ENCODE data around the gene CRYGN.
A peak's percentile ranks its signal among the peaks of the same experiment; 100 is the strongest.

The CRYGN gene

DNA sequence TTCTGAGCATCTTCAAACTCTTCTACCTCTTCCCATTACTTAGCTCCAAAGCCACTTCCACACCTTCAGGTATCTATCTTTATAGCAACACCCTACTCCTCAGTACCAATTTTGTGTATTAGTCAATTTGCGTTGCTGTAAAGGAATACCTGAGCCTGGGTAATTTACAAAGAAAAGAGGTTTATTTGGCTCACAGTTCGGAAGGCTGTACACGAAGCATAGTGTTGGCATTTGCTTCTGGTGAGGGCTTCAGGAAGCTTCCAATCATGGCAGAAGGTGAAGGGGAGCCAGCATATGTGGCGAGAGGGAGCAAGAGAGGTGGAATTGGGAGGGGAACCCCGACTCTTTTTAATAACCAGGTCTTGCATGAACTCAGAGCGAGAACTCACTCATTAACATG is 17.6 kb upstream of the CRYGN start:
- ChIA-PET CTCF (interaction anchor here (1.1 to 6.0 kb wide), 2 partner anchors 9 to 303 kb away, joined by 3 to 78 read pairs; no protein-coding TSS in a partner anchor), POLR2A (no interaction called here)
- TF ChIP-seq, protein P1, sequence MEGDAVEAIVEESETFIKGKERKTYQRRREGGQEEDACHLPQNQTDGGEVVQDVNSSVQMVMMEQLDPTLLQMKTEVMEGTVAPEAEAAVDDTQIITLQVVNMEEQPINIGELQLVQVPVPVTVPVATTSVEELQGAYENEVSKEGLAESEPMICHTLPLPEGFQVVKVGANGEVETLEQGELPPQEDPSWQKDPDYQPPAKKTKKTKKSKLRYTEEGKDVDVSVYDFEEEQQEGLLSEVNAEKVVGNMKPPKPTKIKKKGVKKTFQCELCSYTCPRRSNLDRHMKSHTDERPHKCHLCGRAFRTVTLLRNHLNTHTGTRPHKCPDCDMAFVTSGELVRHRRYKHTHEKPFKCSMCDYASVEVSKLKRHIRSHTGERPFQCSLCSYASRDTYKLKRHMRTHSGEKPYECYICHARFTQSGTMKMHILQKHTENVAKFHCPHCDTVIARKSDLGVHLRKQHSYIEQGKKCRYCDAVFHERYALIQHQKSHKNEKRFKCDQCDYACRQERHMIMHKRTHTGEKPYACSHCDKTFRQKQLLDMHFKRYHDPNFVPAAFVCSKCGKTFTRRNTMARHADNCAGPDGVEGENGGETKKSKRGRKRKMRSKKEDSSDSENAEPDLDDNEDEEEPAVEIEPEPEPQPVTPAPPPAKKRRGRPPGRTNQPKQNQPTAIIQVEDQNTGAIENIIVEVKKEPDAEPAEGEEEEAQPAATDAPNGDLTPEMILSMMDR (IDR thresholded peaks at IDR 0.05; ENCODE audit: insufficient read depth, low read length, missing control alignments), result no peak
- H3K4me3 ChIP-seq (ENCODE audit: low read depth, low read length), result no peak overlapping the region
- DNase-seq (ENCODE audit: low read depth, low spot score), result no peak

DNA sequence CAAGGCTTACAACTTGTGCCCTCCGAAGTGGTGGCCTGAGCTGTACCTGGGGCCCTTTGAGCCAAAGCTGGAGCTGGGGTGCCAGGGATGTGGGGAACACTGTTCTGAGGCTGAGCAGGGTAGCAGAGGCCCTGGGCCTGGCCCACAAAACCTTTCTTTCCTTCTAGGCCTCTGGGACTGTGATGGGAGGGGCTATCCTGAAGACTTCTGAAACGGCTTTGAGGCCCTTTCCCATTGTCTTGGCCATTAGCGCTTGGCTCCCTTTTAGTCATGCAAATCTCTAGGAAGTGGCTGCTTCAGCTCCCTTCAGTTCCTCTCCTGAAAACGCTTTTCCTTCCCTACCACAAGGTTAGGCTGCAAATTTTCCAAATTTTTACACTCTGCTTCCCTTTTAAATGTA is 16.8 kb upstream of the CRYGN start:
- ChIA-PET CTCF (interaction anchor here (1.1 to 6.0 kb wide), 2 partner anchors 8 to 303 kb away, joined by 3 to 78 read pairs; no protein-coding TSS in a partner anchor), POLR2A (no interaction called here)

GRCh38 chr7:151456276-151456675 is 16.3 kb upstream of the CRYGN start:
- CTCF ChIA-PET, result interaction anchor here (6.0 kb wide), 1 partner anchor 8 kb away, joined by 78 read pairs; no protein-coding TSS in a partner anchor
- no peak for DNase-seq (ENCODE audit: low read depth, low spot score)
- POLR2A ChIA-PET, result no interaction called here
- TF ChIP-seq, protein P1 (IDR thresholded peaks at IDR 0.05; ENCODE audit: insufficient read depth, low read length, missing control alignments), result no peak
- no peak overlapping the region for H3K4me3 ChIP-seq (ENCODE audit: low read depth, low read length)

More for the DNA sequence above, 16.8 kb upstream of the CRYGN start:
- H3K4me3 ChIP-seq (ENCODE audit: low read depth, low read length), result no peak overlapping the region
- TF ChIP-seq, protein P1 (IDR thresholded peaks at IDR 0.05; ENCODE audit: insufficient read depth, low read length, missing control alignments), result no peak
- no peak for DNase-seq (ENCODE audit: low read depth, low spot score)

DNA sequence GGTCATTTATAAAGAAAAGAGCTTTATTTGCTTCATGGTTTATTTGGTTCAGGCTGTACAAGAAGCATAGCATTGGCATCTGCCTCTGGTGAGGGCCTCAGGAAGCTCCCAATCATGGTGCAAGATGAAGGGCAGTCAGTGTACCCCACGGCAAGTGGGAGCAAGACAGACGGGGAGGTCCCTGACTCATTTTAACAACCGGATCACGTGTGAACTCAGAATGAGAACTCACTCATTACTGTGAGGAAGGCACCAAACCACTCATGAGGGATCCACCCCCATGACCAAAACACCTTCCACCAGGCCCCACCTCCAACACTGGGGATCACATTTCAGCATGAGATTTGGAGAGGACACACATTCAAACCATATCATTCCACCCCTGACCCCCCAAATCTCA is 15.7 kb upstream of the CRYGN start:
- no peak overlapping the region for H3K4me3 ChIP-seq (ENCODE audit: low read depth, low read length)
- DNase-seq (ENCODE audit: low read depth, low spot score), result no peak
- POLR2A ChIA-PET, result no interaction called here
- TF ChIP-seq, protein P1 (IDR thresholded peaks at IDR 0.05; ENCODE audit: insufficient read depth, low read length, missing control alignments), result no peak
- CTCF ChIA-PET, result interaction anchor here (6.0 kb wide), 1 partner anchor 7 kb away, joined by 78 read pairs; no protein-coding TSS in a partner anchor

DNA sequence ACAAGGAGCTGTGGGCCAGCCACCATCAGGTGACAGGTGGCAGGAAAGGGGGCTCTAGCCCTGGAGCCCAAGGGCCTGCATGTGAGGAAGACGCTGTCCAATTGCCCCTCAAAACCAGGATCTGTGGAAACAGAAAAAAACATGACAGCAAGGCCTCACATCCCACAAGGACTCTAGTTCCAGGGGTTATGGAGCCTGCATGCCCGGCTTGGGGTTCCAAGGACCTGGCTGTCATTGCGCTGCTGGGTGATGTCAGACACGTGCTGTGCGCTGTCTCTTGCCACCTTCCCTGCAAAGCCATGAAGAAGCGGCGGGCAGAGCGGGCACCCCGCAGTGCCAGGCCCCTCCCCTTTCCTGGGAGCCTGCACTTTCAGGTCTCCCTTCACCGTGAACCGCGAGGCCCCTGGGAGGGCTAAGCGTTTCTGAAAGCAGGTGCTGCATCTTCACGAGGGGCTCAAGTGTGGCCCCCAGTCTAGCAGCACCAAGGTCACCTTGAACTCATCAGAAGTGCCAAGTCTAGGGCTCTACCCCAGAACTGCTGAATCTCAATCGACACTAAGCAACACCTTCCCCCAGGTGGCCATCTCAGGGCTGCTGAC is 15.1 kb upstream of the CRYGN start:
- CTCF ChIA-PET, result interaction anchor here (14.9 kb wide), 1 partner anchor 84 kb away, joined by 270 read pairs; no protein-coding TSS in a partner anchor
- no peak overlapping the region for H3K4me3 ChIP-seq (ENCODE audit: low read depth, low read length)
- POLR2A ChIA-PET, result no interaction called here
- no peak for DNase-seq (ENCODE audit: low read depth, low spot score)
- TF ChIP-seq, protein P1 (IDR thresholded peaks at IDR 0.05; ENCODE audit: insufficient read depth, low read length, missing control alignments), result no peak

DNA sequence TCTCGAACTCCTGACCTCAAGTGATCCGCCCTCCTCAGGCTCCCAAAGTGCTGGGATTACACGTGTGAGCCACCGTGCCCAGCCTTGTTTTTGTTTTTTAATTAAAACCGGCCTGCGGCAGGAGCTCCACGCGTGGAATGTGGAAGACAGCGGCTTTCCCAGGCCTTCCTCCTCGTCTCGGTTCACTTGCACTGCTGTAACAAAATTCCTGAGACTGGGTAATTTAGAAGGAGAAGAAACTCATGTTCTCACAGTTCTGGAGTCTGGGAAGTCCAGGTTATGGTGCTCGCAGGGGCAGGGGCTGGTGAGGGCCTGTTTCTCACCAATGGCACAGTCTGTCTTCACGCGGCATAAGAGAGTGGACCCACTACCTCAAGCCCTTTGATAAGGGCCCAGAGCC is 14.4 kb upstream of the CRYGN start:
- TF ChIP-seq, protein P1 (IDR thresholded peaks at IDR 0.05; ENCODE audit: insufficient read depth, low read length, missing control alignments), result no peak
- POLR2A ChIA-PET, result no interaction called here
- CTCF ChIA-PET, result interaction anchor here (14.9 kb wide), 1 partner anchor 84 kb away, joined by 270 read pairs; no protein-coding TSS in a partner anchor
- no peak overlapping the region for H3K4me3 ChIP-seq (ENCODE audit: low read depth, low read length)
- DNase-seq (ENCODE audit: low read depth, low spot score), result peak; percentile 16

Data from AG04449 (cell line).